Natural killer cell (primary cell): Measurements from ENCODE around the gene PLBD1. TPM values are rescaled to one million over a fixed set of nuclear protein-coding genes. Genes with fewer than 3 reads are reported as not detected.

ENCODE experiments used
- ATAC-seq, 3 donors: fragments of 150-1000 bp in 2 of 3; fragments of 200-7000 bp in 1 of 3; cut with Tn5 transposase; 1 replicate in 1 of 3; 2 replicates in 2 of 3; pipeline ENCODE4 v1.10.0; 2021; ENCODE audit warnings: mild to moderate bottlenecking in 2 of 3, moderate library complexity in 2 of 3
- DNase-seq, 2 donors: peaks; one replicate each; pipeline versions ENCODE4 v3.0.0 to v3.0.0-alpha.2; 2013 to 2021; ENCODE audit warnings: mixed read lengths in 1 of 2
- H3K27ac ChIP-seq: one replicate; pipeline ENCODE4 v1.5.1; 2013; ENCODE audit warnings: mild to moderate bottlenecking, low read length
- H3K27me3 ChIP-seq: one replicate; pipeline ENCODE4 v1.6.1; 2013; ENCODE audit warnings: low read length; ENCODE audit not compliant: control insufficient read depth, insufficient read depth
- H3K36me3 ChIP-seq: one replicate; pipeline ENCODE4 v1.6.1; 2013; ENCODE audit warnings: low read length; ENCODE audit not compliant: control insufficient read depth, insufficient read depth
- H3K4me1 ChIP-seq: one replicate; pipeline ENCODE4 v1.6.1; 2013; ENCODE audit warnings: low read length; ENCODE audit not compliant: control insufficient read depth, insufficient read depth
- H3K4me3 ChIP-seq: one replicate; pipeline ENCODE4 v1.5.1; 2013; ENCODE audit warnings: low read length
- H3K9me3 ChIP-seq: one replicate; pipeline ENCODE4 v1.6.1; 2013; ENCODE audit warnings: low read length; ENCODE audit not compliant: control insufficient read depth, insufficient read depth
- H3K27ac Mint-ChIP-seq, 2 donors: one replicate each; pipeline ENCODE4 v1.8.0; 2022; ENCODE audit warnings: mild to moderate bottlenecking in 2 of 2, mixed read lengths in 2 of 2, moderate library complexity in 1 of 2
- H3K27me3 Mint-ChIP-seq, 2 donors: one replicate each; pipeline ENCODE4 v1.8.0; 2022; ENCODE audit warnings: low read depth in 2 of 2, mixed read lengths in 2 of 2
- H3K36me3 Mint-ChIP-seq: one replicate; pipeline ENCODE4 v1.8.0; 2022; ENCODE audit warnings: mixed read lengths
- H3K4me1 Mint-ChIP-seq, 2 donors: one replicate each; pipeline ENCODE4 v1.8.0; 2022; ENCODE audit warnings: mixed read lengths in 2 of 2
- H3K4me3 Mint-ChIP-seq: one replicate; pipeline ENCODE4 v1.8.0; 2022; ENCODE audit warnings: mild to moderate bottlenecking, moderate library complexity, mixed read lengths
- H3K9me3 Mint-ChIP-seq, 2 donors: one replicate each; pipeline ENCODE4 v1.8.0; 2022; ENCODE audit warnings: mixed read lengths in 2 of 2
- WGBS: methylation state at CpG from one replicate; pipeline ENCODE4 v1.1.7; 2013; ENCODE audit warnings: missing lambda C conversion rate; ENCODE audit not compliant: insufficient coverage; 5-methylcytosine and 5-hydroxymethylcytosine counted together
- intact Hi-C: fragments of 100-400 bp; cut with micrococcal nuclease; formaldehyde crosslinking; loops from one replicate; pipeline ENCODE4 v1.14.2; 2022
- total RNA-seq, 4 donors: library from RNA; stranded (reverse); fragments of 120-200 nt in 1 of 4; gene quantifications; one replicate each; pipeline versions ENCODE4 v1.2.3 to v1.2.4, GENCODE V29; 2013 to 2022
- TF ChIP-seq, protein P1 (sequence below): fragments of 200-600 bp; IDR thresholded peaks from one replicate; pipeline ENCODE4 v1.8.0; 2022; ENCODE audit warnings: antibody characterized with exemption

The PLBD1 gene
- total RNA-seq, 3 donors from 2014 or later (not counting 1 experiment from before 2014, with no cell fraction given) = 3.3 to 8.2 (median 4.6) TPM

DNA sequence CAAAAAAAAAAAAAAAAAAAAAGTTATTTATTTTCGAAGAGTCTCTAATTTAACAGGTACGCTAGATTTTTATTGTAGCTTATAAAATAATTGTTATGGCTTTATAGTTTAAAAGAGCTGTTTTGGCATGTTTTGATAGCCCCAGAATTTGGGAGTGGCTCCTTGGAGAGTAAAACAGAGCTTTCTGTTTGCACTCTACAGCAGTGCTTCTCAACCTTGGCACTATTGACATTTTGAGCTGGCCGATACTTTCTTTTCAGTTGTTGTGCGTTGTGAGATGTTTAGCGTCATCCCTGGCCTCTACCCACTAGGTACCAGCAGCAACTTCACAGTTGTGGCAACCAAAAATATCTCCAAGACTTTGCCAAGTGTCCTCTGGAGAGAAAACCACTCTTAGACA is 30.6 kb downstream of the PLBD1 start:
- over 99% methylated on average over 5 of the region's 5 CpGs for WGBS
- no peak for ATAC-seq
- Histone ChIP-seq H3K27me3 (no peaks in the 10 kb centered on the region), H3K9me3 (no peaks in the 10 kb centered on the region), H3K4me1 (no peaks in the 10 kb centered on the region), H3K4me3 (no peak overlapping the region), H3K27ac (no peak overlapping the region), H3K36me3 (no peaks in the 10 kb centered on the region)
- Mint-ChIP-seq H3K27ac (no peak overlapping the region), H3K27me3 (peaks cover 18 to 30% of the 10 kb centered on the region in 2 donors), H3K4me1 (no peaks in the 10 kb centered on the region), H3K4me3 (no peak overlapping the region), H3K9me3 (no peaks in the 10 kb centered on the region), H3K36me3 (no peaks in the 10 kb centered on the region)
- TF ChIP-seq, protein P1, sequence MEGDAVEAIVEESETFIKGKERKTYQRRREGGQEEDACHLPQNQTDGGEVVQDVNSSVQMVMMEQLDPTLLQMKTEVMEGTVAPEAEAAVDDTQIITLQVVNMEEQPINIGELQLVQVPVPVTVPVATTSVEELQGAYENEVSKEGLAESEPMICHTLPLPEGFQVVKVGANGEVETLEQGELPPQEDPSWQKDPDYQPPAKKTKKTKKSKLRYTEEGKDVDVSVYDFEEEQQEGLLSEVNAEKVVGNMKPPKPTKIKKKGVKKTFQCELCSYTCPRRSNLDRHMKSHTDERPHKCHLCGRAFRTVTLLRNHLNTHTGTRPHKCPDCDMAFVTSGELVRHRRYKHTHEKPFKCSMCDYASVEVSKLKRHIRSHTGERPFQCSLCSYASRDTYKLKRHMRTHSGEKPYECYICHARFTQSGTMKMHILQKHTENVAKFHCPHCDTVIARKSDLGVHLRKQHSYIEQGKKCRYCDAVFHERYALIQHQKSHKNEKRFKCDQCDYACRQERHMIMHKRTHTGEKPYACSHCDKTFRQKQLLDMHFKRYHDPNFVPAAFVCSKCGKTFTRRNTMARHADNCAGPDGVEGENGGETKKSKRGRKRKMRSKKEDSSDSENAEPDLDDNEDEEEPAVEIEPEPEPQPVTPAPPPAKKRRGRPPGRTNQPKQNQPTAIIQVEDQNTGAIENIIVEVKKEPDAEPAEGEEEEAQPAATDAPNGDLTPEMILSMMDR = no peak
- intact Hi-C loops = no loop called here
- DNase-seq = no peak

DNA sequence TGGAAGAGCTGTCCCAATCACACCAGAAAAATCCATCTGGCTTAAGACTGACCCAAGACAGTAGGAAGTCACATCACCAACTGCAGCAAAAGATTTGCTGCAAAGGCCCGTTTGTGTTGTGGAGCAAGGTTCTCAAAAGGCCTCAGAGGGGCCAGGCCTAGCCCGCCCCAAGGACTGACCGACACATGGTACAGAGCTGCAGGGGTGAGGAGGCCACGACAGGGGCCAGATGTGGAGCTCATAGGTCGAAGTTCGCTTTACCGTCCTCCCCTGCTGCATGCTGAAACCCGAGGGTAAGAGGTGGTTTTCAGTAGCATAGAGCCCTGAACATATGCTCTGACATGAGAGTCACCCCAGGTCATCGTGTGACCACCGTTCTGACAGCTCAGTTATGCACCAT is 35.5 kb downstream of the PLBD1 start:
- intact Hi-C loops = no loop called here
- H3K9me3 Mint-ChIP-seq = no peaks in the 10 kb centered on the region

DNA sequence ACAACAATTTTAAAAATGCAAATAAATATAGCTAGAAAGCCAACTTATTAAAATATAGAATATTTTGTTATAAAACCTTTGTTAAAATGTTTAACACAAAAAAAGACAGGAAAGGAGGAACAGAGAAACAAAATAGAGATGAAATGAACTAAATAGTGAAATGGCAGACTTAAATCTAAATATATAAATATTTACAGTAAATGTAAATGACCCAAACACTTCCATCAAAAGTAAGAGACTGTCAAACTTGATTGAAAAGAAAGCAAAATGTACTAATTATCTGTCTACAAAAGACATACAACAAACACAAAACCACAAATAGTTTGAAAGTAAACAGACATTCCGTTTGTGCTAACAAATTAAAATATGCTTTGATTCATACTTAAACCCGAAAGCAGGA is 41.7 kb downstream of the PLBD1 start:
- Mint-ChIP-seq H3K9me3 (peaks cover 11 to 18% of the 10 kb centered on the region in 2 donors), H3K27ac (no peak overlapping the region), H3K4me3 (no peak overlapping the region), H3K36me3 (peaks cover 23% of the 10 kb centered on the region), H3K27me3 (peaks cover 12 to 46% of the 10 kb centered on the region in 2 donors), H3K4me1 (no peaks in the 10 kb centered on the region)
- H3K4me3 ChIP-seq = no peak overlapping the region
- WGBS = no CpG with 5 or more reads among the region's 2 CpGs
- H3K9me3 ChIP-seq = peaks cover 6% of the 10 kb centered on the region
- H3K27me3 ChIP-seq = no peaks in the 10 kb centered on the region
- H3K27ac ChIP-seq = no peak overlapping the region
- no peak for DNase-seq
- H3K36me3 ChIP-seq = no peaks in the 10 kb centered on the region
- TF ChIP-seq, protein P1 = no peak
- H3K4me1 ChIP-seq = no peaks in the 10 kb centered on the region
- intact Hi-C loops = no loop called here
- no peak for ATAC-seq

More for the DNA sequence above, 35.5 kb downstream of the PLBD1 start:
- Mint-ChIP-seq H3K27me3 (peaks cover 18 to 32% of the 10 kb centered on the region in 2 donors), H3K4me3 (no peak overlapping the region), H3K27ac (no peak overlapping the region), H3K36me3 (no peaks in the 10 kb centered on the region), H3K4me1 (no peaks in the 10 kb centered on the region)
- Histone ChIP-seq H3K27ac (no peak overlapping the region), H3K27me3 (no peaks in the 10 kb centered on the region), H3K36me3 (no peaks in the 10 kb centered on the region), H3K9me3 (no peaks in the 10 kb centered on the region), H3K4me1 (no peaks in the 10 kb centered on the region), H3K4me3 (no peak overlapping the region)
- ATAC-seq (no peak), DNase-seq (no peak)
- WGBS = 92% methylated on average over 10 of the region's 10 CpGs
- TF ChIP-seq, protein P1 = no peak

DNA sequence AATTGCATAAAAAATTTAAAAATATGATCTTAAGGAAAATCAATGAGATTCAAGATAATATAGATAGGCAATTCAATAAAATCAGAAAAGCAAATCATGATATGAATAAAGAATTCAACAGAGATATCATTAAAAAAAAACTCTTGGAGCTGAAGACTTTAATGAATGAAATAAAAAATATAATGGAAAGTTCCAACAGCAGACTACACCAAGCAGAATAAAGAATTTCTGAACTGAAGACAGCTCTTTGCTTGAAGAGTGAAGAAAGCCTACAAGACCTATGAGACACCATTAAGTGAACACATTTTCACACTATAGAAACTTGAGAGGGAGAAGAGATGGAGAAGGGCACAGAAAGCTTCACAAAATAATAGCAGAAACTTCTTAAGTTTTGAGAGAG is 45.9 kb downstream of the PLBD1 start:
- peaks cover 9% of the 10 kb centered on the region for H3K9me3 ChIP-seq
- H3K4me1 Mint-ChIP-seq = no peaks in the 10 kb centered on the region
- no peaks in the 10 kb centered on the region for H3K36me3 ChIP-seq
- H3K4me3 Mint-ChIP-seq = no peak overlapping the region
- TF ChIP-seq, protein P1 = no peak
- intact Hi-C loops = no loop called here
- peaks cover 32% of the 10 kb centered on the region for H3K36me3 Mint-ChIP-seq
- H3K27ac Mint-ChIP-seq = no peak overlapping the region
- peaks cover 11 to 41% of the 10 kb centered on the region in 2 donors for H3K27me3 Mint-ChIP-seq
- no peak overlapping the region for H3K27ac ChIP-seq
- H3K4me1 ChIP-seq = no peaks in the 10 kb centered on the region
- no peak overlapping the region for H3K4me3 ChIP-seq
- peaks cover 11 to 21% of the 10 kb centered on the region in 2 donors for H3K9me3 Mint-ChIP-seq
- DNase-seq (no peak), ATAC-seq (no peak)
- H3K27me3 ChIP-seq = no peaks in the 10 kb centered on the region
